Retinal pigment epithelial cell (primary cell): Measurements from ENCODE around the gene TCF23.

ENCODE experiments used
- DNase-seq: peaks from one replicate; pipeline ENCODE4 v3.0.0-alpha.2; 2010; ENCODE audit warnings: low read depth
- H3K4me3 ChIP-seq: 2 replicates; pipeline ENCODE4 v1.5.1; 2011; ENCODE audit warnings: mild to moderate bottlenecking, low read length, control low read depth, moderate library complexity
- CTCF ChIP-seq: conservative IDR thresholded peaks from 2 replicates; pipeline ENCODE4 v1.5.1; 2011; ENCODE audit warnings: low read depth, low read length, control low read depth, inconsistent platforms

TCF23 gene

DNA sequence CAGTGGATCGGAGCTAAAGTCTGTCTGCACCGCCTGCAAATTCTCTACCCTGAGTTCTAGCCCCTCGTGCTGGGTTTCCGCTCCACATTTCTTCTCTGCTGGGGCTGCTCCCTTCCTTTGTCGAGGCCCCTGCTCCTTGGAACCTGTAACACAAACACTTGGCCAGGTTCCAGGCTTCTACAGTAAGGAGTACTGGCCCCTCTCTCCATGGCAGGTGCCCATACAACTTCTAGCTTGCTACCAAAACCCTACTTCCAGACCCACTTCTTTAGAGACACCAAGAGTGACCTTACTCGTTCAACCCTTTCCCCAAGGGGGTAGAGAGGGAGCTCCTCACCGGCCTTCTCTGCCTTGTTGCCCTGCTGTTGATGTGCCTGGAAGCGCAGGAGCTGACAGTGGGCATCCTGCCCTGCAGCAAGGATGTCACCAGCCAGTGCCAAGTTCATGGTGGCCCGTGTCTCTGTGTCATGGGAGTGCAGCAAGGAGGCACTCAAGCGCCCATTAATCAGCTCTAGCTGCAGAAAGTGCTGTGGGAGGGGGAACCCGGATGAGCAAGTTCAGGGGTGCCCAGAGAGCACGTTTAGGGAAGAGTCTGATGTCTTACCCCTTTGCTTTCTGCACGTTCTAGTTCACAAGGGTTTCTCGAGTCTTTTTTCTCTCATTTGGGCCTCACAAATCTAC lies 15.5 kb upstream of the TCF23 start:
- no peak for DNase-seq
- no peak for TF ChIP-seq CTCF
- peak overlapping the region; percentile 87 for H3K4me3 ChIP-seq

- peak; percentile 69 for DNase-seq
- peak within 1 kb of the TSS; percentile 87 for H3K4me3 ChIP-seq
- peak; percentile 51 for TF ChIP-seq CTCF
These were observed 14.7 kb upstream of the TCF23 start, which contains the start of gene PREB for GRCh38 chr2:27133905-27134780. PREB (minus strand) TSS chr2:27134636; CDS start chr2:27134421, 215 bp downstream.

GRCh38 chr2:27134781-27135477 lies 13.9 kb upstream of the TCF23 start:
- no peak for DNase-seq
- peak overlapping the region; percentile 9 for H3K4me3 ChIP-seq
- TF ChIP-seq CTCF = no peak

DNA sequence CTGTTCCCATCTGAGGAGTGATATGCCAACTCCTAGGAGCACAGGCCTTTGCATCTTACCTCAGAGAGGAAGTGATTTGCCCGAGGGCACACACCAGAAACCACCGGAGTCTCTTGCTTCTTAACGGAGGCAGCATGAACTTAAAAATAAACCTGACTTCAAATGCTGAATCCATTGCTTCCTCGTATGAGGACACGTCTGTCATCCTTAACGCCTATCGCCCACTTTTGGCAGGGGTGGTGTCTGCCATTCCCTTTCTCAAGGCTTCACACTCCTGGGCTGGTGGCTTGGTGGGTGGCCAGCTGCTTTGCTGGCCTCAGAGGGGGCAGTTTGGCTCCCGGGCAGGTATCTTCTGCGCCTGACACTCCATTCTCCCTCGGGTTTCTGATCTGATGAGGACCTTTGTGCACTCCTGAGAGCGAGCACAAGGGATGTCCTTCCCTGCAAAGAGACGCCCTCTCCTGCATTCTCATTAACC lies 13.3 kb upstream of the TCF23 start:
- no peak overlapping the region for H3K4me3 ChIP-seq
- TF ChIP-seq CTCF = no peak
- no peak for DNase-seq

- DNase-seq = no peak
- no peak overlapping the region for H3K4me3 ChIP-seq
- TF ChIP-seq CTCF = no peak
These were observed 12.1 kb upstream of the TCF23 start for GRCh38 chr2:27136751-27137150.

- TF ChIP-seq CTCF = no peak
- no peak overlapping the region for H3K4me3 ChIP-seq
These were observed 11.4 kb upstream of the TCF23 start for GRCh38 chr2:27137322-27137935.

More at GRCh38 chr2:27137322-27137935, 11.4 kb upstream of the TCF23 start:
- no peak for DNase-seq
